NCI-H128 (cell line): ENCODE measurements around the gene SPATA20.

Source experiments
- DNase-seq: peaks from one replicate; lab custom pipeline; 2025; ENCODE audit not compliant: unreplicated experiment; lab: John Stamatoyannopoulos, UW

The SPATA20 gene

DNA sequence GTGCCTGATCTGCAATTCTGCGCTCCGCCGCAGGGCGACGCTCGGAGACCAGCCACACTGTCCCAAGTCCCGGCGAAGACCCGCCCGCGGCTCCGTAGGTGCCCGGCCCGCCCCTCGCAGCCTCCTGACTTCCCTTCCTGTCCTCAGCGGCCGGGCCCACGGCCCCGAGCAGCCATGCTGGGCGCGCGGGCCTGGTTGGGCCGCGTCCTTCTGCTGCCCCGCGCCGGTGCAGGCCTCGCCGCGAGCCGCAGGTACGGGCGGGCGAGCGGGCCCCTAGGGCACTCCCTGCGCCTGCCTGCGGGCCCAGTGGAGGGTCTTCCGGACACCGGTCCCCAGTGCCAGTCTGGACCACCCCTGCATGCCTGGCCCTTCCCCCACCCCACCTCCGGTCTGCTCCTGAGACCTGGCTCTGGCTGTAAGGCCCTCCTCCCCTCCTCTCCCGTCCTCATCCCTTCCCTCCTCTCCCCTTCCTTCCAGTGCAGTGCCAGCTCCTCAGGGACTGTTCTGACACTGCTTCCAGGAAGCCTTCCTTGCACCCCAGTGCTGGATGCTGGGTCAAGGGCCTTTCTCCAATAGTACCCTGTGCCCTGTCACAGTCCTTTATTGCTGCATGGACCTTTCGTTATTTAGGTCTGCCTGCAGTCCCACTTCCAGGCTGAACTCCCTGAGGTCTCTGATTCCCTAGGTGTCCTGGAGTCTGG lies at the start of gene SPATA20:
Gene SPATA20 (plus strand): TSS at position 140 of the 701 bp plus-strand sequence. CDS start 35 bp downstream, at position 175.
- peak; percentile 46 for DNase-seq

DNA sequence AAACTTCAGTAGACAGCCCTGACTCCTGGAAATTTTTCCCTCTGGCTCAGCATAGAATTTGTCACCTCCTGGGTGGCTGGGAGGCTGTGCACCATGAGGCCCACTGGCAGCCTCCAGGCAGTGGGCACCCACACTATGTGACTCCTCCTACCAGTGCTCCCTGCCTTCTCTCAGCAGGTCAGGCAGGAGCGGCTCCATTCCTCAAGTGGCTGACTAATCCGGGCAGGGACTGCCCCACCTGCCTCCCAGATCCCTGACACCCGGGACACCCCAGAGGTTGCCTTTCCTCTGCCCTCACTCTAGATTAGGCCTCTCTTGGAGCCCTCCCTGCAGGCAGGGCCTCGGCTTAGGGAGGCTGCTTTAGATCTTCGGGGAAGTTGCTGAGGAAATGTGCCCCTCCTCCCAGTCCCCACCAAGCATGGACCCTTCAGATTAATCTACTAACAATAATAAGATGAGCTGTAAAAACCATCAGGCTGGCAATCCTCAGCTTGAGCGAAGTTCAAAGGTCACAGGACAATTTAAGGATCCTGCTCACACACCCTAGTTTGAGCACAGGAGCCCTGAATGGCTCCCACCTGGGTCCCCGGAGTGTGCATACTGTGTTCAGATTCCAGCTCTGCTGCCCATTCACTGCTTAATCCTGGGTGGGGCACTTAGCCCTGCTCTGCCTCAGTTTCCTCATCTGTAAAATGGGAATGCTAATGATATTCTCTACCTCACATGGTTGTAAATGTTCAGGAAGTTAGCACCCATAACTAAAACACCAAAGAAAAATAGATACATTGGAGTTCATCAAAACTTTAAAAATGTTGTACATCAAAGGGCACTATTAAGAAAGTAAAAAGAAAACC lies 48.7 kb upstream of the SPATA20 start:
- DNase-seq, result no peak

DNA sequence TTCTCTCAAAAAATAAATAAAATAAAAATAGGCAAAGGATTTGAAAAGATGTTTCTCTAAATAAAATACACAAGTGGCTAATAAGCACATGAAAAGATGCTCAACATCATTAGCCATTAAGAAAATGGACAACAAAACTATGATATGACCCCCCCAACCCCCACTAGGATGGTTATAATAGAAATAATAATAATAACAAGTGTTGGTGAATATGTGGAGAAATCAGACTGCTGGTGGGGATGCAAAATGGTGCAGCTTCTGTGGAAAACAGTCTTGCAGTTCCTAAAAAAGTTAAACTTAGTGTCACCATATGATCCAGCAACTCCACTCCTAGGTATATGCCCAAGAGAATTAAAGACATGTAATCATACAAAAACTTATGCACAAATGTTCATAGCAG lies 47.7 kb upstream of the SPATA20 start:
- no peak for DNase-seq

DNA sequence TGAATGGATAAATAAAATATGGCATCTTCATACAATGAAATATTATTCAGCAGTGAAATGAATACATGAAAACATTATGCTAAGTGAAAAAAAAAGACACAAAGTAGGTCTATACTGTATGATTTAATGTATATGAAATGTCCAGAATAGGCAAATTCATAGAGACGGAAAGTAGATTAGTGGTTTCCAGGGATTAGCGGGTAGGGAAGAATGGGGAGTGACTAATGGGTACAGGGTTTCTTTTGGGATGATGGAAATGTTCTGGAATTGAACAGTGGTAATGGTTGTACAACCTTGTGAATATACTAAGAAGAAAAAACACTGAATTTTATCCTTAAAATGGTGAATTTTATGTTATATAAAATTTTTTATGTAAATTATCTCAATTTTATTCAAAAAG lies 47.3 kb upstream of the SPATA20 start:
- no peak for DNase-seq

DNA sequence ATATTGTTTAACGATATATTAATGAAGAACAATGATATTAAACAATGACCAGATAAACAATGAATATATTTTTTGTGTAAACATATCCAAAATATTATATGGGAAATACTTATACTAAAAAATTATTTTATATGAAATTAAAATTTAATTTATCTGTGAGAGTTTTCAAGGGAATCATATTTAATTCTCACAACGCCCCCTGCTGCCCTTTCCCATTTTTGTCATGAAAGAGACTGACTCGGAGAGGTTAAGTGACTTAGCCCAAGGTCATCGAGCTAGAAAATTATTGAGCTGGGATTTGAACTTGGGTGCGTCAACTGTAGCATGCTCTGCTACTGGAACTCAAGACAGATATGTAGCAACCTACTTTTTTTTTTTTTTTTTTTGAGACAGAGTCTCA lies 45.9 kb upstream of the SPATA20 start:
- no peak for DNase-seq

DNA sequence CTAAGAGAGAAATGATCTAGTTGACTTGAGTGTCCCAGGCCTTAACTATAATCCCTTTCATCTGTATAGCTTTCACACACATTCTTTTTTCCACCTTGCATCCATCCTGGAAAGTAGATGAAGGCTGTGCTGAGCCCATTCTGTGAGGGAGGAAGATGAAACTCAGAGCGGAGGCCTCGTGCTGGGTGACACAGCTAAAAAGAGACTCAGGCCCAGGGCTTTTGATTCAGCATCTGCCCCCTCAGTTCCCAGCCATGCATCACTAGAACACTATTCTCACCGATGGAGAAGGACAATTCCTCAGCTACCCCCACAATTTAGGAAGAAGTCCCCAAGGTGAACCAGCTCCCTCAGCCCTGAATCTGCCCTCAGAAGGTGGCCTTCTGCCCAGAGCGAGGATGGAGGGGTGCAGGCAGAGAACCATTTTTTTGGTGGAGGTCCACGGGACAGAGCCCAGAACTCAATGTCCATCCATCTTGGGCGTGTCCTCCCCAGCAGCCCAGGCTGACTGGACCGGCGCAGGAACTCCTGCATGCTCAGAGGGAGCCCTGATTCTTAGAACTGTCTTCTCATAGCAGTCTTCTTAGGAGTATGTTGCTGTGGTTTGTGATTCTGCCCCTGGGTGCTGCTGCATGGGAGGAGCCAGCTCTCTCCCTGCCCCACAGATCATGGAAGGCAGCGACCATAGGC lies 44.5 kb upstream of the SPATA20 start:
- DNase-seq, result no peak

DNA sequence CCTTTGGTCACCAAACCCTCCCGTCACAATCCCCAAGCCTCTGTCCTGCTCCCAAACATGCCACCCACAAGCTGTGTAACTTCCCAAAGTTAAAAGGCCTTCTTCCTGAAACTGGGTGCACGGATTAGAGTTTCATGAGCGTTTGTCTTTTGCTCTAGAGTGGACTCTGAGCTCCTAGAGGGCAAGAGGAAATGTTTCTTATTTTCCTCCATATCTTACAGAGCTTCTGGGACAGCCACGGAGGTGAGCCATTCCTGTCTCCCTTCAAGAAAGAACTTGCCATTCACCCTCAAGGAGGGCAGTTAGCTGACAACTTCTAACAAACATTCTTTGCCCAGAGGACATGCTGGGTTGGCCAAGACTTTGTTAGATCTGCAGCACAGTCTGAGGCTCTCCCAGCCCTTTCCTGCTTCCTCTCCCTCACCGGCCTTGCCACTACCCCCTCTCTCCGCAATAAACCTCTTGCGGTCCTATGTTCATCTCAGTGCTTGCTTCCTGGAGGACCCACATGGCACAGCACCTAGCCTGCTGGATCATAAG lies 41.3 kb upstream of the SPATA20 start:
- no peak for DNase-seq

DNA sequence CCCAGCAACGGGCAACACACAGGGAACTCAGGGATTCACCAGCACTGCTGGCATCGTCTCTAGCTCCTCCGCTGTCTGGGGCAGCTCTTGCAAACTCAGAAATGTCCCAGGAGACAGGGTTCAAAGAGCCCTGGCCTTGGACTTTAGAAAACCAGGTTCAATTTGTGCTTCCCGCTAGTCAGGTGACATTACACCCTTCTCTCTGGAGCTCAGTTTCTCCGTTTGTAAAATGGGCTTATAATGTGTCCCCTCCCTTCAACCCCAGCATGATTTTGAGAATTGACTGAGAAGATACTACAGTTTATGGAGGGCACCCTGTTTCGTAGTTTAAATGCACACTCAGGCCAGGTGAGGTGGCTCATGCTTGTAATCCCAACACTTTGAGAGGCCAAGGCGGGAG lies 40.7 kb upstream of the SPATA20 start:
- DNase-seq, result no peak

DNA sequence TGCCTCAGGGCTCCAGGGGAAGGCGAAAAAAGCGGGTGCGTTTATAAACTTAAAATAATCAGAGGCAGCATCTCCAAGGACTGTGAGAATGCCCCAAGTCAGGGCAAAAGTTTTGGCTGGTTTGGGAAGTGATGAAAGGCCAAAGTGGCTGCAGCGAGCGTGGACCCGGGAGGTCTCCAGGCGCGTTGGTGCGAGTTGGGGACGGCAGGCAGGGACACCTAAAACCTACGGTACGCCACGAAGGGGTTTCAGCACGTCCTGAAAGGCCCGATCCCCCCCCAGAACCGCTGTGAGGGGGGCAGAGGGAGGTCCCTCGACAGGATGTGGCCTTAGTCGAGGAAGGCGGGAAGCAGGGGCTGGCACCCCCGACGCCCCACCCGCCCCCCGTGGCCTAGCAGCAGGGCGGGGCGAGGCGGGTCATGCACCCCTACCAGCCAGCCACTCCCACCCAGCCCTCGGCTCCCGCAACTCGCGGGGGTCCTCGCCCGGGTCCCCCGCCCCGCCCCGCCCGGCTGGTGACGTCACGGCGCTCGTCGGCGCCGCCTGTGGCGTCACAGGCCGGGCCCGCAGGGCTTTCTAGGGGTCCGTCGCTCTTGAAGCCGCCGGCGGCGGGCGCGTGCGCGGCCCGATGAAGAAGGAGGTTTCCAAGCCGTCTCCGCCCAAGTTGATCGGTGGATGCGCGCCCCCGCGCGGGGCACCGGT lies 39.0 kb upstream of the SPATA20 start, which contains the start of gene MYCBPAP:
Gene MYCBPAP (plus strand): TSS at position 569 of the 702 bp plus-strand sequence. CDS start 236 bp downstream, outside the sequence.
- DNase-seq, result peak; percentile 4

DNA sequence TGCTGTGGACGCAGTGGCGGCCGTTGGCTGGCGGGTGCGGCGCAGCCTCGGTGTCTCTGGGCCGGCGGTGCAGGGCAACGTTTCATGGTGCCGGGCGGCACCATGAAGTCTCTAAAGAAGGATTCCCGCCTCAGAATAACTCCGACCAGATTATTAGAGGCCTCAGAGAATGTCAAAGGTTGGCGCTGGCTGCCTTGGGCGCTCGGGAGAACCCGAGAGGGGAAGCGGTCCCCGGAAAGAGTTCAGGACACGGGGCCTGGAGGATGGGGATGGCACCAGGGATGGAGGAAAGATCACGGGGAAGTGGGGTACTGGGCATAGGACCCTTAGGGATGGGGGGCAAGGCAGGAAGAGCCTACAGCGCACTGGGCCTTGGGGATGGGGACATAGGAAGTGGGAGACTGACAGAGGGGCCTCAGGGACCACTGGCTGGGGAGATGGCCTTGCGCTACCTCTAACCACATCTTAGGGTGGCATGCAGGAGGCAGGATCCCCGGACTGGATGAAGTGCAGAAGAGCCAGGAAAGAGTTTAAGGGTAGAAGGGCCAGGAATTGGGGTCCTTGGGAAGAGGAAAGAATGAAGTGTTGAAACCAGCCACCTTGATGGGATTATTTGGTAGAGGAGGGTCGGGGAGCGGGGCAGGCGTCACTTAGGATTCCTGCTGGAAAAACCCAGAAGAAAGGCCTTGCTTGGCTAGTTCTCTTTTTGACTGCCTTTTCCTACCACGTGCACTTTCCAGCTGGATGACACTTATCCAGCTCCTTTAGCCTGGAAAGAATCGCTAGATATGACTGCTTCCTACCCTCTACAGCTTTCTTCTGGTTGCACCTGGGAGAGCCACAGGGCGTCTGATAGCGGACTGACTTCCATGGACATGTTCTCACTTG lies 38.2 kb upstream of the SPATA20 start:
- DNase-seq, result no peak

DNA sequence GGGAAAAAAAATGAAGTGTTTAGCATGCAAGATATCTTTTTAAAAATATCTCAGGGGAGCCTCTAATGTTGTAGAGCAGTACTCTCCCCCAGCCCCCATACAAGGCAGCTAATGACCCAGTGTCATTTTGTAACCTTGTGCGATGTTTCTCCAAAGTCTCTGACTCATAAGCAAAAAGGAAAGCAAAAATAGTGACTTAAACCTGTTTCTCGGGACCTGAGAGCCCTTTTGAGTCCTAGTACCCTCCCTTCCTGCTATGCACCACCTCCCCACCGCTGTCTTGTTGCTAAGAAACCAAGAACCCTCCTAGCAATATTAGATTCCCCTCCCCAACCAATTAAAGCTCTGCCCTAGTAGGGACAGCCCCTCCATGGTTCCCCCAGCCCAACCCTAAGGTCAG lies 35.9 kb upstream of the SPATA20 start:
- no peak for DNase-seq

DNA sequence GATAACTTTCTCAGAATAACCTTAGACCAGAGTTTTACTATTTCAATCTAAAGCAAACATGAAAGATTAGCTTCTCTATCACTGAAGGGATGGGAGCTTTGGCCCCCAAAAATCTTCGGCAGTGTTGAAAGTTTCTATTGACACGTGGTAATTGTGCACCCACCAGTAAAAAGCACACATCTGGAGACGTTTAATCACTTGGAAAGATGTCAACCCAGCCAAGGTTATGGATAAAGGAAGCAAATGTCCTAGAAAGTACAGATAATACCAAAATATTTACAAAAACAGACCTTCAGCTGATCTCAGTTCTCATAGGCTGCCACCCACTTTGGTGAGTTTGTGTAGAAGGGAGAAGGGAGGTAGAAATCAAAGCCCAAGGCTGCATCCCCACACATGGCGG lies 33.5 kb upstream of the SPATA20 start:
- DNase-seq, result no peak

DNA sequence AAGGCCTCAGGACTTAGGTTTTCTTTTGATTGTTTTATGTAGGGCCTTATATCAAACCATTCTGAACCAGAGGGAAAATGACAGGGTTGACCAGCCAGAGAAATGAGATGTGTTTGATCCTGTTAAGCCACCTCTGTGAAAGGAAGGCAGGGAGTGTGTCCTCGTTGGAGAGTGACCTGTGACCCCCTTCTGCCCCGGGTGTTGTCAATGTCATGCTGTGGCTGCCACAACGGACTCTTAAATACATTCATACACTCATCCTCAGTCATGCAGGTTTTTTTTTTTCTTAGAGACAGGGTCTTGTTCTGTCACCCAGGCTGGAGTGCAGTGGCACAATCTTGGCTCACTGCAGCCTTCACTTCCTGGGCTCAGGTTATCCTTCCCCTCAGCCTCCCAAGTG lies 32.6 kb upstream of the SPATA20 start:
- no peak for DNase-seq

DNA sequence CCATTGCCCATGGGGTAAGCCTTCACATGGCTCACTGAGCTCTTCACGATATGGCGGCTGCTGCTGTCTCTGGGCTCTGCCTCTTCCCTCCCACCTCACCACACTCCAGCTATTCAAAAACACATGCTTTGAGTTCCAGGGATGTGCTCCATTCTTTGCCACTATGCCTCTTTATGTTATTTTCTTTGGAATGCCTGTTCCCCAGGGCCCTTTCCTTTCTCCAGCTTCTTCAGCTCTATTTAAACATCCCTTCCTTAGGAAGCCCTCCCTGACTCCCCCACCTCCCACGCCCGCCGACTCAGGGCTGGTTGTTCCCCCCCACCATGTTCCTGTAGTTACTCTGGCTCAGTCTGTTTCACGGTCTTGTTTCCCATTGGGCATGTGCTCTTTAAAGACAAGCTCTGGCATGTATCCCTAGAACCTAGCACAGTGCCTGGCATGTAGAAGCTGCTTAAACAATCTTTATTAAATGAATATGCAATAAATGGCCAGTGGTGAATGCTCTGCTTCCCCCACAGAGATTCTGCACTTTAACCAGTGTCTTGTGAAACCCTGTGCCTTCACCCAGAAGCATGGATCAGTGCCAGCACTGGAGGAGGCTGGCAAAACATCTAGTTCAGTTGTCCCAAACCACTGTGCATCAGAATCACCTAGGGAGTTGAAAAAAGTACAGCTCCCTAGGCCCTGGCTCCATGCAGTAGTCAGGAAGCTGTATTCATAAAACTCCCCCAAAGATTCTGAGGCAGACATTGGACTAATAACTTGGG lies 31.9 kb upstream of the SPATA20 start:
- DNase-seq, result no peak

DNA sequence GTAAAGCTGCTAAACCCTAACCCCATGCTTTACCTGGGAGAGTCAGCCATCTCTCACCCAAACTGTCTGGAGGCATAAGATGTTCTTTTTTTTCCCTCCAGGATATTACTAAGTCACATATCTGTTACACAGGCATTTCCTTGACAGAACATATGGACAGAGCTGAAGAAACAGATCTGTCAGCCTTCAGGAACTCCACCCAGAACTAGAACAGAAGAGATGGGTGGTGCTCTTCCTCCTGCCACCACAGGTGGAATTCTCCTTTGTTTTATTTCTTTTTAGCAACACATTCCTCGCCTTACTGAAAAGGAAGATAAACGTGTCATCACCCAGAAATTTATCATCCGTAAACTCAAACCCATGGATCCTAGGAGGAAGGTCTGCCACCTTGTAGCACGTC lies 30.0 kb upstream of the SPATA20 start:
- DNase-seq, result no peak

DNA sequence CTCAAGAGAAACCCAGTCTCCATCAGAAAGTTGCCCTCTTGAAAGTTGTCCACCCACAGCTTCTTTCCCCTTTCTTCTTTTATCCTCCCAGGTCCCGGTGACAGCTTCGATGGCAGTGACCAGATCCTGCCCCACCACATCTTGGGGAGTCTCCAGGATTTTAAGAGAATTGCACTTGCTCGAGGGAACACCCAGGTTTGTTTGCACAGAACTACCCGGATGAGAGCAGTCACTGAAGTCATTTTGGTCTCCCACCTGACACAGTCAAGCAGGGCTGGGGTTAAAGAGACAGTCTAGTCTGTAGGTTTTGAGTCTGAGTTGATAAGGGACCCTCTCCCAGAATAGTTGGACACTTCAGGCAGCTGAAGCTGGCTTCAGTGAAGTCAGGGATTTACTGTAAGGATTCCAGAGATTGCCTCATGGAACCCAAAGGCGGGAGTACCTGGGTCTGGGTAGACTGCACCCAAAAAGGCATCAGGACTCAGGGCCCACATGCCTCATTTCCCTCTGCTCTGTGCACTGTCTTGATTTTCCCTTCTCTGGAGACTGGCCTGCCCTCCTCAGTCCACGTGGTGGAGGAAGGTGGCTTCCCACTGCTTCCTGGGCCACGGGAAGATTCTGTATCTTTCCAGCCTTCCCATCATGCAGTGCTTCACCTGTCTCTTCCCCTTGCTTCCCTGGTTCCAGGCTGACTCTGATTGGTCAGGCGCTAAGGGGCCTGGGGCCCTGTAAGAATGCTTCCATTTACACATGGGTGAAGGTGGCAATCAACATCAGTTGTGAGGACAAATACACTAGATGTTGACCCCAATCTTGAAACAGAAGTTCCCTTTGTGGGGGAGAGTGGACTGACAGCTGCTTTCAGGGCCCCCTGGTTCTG lies 29.2 kb upstream of the SPATA20 start:
- DNase-seq, result no peak

DNA sequence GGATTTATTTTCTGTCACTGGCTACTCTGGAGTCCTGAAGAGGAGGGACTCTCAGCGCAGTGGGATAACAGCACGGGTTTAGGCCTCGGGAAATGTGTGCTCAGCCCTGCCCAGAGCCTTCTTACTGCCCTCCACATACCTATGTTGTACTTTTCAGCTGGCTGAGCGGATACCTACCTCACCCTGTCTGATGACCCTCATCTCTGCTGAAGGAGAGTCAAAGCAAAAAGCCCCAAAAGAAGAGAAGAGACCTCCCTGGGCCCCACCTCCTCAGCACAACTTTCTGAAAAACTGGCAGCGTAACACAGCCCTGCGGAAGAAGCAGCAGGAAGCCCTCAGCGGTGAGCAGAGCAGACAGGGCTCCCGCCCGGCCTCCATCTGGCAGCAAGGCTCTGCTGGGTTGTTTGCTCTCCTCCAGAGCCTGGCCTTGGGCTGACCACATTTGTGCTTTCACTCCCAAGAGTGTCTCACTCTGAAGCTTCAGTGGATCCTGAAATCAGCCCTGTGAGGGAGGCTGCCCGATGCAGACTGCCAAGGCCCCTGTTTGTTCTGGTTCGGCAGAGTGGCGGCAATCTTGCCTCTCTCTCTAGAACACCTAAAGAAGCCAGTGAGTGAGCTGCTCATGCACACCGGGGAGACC lies 28.5 kb upstream of the SPATA20 start:
- no peak for DNase-seq
